Prostate gland (tissue), 2 donors: ENCODE results near the gene GNAI2. TPM values are rescaled to one million over a fixed set of nuclear protein-coding genes. Genes with fewer than 3 reads are reported as not detected.

ENCODE experiments used
- DNase-seq: peaks from one replicate; pipeline ENCODE4 v3.0.0-alpha.2; 2019; ENCODE audit warnings: low spot score
- H3K27ac ChIP-seq, 2 donors: fragments of 200-600 bp; sonication (generic); 2 replicates each; pipeline ENCODE4 v1.5.1; 2017 to 2019
- H3K27me3 ChIP-seq: fragments of 200-600 bp; sonication (generic); replicated peaks from 2 replicates; pipeline ENCODE4 v1.5.1; 2019; ENCODE audit not compliant: insufficient read depth
- H3K36me3 ChIP-seq, 2 donors: fragments of 200-600 bp; sonication (generic); 1 replicate in 1 of 2; 2 replicates in 1 of 2; pipeline versions ENCODE4 v1.5.1 to v1.8.1; 2017 to 2019
- H3K4me1 ChIP-seq: fragments of 200-600 bp; sonication (generic); replicated peaks from 2 replicates; pipeline ENCODE4 v1.5.1; 2019
- H3K4me3 ChIP-seq, 2 donors: fragments of 200-600 bp; sonication (generic); 2 replicates each; pipeline ENCODE4 v1.5.1; 2017 to 2019
- H3K9me3 ChIP-seq: fragments of 200-600 bp; sonication (generic); 2 replicates; pipeline ENCODE4 v1.5.1; 2017
- POLR2A ChIP-seq: fragments of 450-650 bp; IDR thresholded peaks from one replicate; pipeline ENCODE4 v1.6.1; 2016; ENCODE audit warnings: antibody characterized with exemption, mild to moderate bottlenecking
- POLR2AphosphoS5 ChIP-seq: sonication (generic); formaldehyde crosslinking; IDR thresholded peaks from one replicate; pipeline ENCODE4 v1.6.1; 2017; ENCODE audit warnings: antibody characterized with exemption
- WGBS: methylation state at CpG from one replicate; pipeline ENCODE4 v1.1.5; 2018; 5-methylcytosine and 5-hydroxymethylcytosine counted together
- intact Hi-C: fragments of 100-400 bp; cut with DNase I; formaldehyde crosslinking; loops from one replicate; pipeline ENCODE4 v1.14.2; 2022
- total RNA-seq, 2 donors: library from RNA; depleted of rRNA; stranded (reverse); fragments of >200 nt; gene quantifications; one replicate each; pipeline ENCODE4 v1.1.0, GENCODE V29; 2016
- TF ChIP-seq, protein P1 (sequence below), 4 experiments: fragments of 200-600 bp in 2 of 4; fragments of 450-650 bp in 2 of 4; sonication (generic) in 2 of 4; IDR thresholded peaks; 1 replicate in 3 of 4; 2 replicates in 1 of 4; pipeline ENCODE4 v1.5.1; 2016 to 2019; ENCODE audit warnings: antibody characterized with exemption in 4 of 4, mild to moderate bottlenecking in 2 of 4, moderate library complexity in 2 of 4

The GNAI2 gene
- total RNA-seq, 2 donors from 2014 or later, result 118 to 301 TPM

DNA sequence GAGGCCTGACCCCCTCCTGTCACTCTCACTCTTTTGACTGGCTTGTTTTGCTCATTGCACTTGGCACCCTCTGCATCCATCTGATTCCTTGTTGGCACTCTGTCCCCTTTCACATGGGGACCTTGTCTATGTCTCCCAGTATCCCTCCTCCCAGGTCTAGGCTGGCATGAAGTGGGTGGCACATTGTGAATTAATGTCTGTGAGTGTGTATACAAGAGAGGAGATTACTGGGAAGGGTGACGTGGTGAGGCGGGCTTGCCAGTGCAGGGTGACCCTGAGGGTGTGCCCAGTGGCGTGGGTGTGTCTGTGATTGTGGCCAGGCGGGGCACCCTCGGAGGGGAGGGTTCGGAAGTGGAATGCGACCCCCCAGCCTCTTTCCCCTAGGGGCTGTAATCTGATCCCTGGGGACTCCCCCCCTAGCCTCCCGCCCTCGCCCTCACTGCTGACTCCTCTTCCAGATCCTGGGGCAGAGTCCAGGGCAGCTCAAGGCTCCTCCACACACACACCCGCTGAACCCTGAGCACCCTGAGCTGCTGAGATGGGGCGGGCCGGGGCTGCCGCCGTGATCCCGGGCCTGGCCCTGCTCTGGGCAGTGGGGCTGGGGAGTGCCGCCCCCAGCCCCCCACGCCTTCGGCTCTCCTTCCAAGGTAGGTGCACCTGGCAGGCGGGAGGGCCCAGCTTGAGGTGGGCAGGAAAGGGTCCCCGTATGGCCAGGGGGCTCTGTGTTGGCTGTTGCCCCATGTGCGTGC lies 32.9 kb downstream of the GNAI2 start, which contains the start of gene SEMA3B:
SEMA3B (plus strand) TSS at position 445 of the 749 bp plus-strand sequence; CDS start at position 539, 94 bp downstream.
- H3K9me3 ChIP-seq, result no peaks in the 10 kb centered on the region
- TF ChIP-seq POLR2AphosphoS5, result peak; percentile 61
- TF ChIP-seq, protein P1, sequence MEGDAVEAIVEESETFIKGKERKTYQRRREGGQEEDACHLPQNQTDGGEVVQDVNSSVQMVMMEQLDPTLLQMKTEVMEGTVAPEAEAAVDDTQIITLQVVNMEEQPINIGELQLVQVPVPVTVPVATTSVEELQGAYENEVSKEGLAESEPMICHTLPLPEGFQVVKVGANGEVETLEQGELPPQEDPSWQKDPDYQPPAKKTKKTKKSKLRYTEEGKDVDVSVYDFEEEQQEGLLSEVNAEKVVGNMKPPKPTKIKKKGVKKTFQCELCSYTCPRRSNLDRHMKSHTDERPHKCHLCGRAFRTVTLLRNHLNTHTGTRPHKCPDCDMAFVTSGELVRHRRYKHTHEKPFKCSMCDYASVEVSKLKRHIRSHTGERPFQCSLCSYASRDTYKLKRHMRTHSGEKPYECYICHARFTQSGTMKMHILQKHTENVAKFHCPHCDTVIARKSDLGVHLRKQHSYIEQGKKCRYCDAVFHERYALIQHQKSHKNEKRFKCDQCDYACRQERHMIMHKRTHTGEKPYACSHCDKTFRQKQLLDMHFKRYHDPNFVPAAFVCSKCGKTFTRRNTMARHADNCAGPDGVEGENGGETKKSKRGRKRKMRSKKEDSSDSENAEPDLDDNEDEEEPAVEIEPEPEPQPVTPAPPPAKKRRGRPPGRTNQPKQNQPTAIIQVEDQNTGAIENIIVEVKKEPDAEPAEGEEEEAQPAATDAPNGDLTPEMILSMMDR (IDR thresholded peaks at IDR 0.05), result no peak
- TF ChIP-seq POLR2A, result peak; percentile 65

DNA sequence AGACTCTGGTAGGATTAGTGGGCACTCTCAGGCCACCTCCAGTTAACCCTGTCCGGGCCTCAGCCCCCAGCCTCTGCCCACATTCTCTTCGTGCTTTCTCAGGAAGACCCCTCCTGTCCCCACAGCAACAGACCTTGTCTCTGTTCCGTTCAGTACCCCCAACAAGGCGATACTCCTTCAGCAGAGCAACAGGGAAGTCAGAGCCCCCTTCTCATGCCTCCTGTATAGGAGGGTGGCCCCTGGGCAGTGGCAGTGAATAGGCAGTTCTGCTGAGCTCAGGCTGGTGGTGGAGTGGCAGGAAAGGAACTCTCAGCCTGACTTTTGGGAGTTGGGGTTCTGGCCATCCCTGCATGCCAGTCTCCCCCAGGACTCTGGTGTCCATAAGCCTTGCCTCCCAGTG lies 33.5 kb downstream of the GNAI2 start:
- Histone ChIP-seq H3K27ac (peak overlapping the region; percentile 62 to 75), H3K4me1 (peaks cover 18% of the 10 kb centered on the region), H3K9me3 (no peaks in the 10 kb centered on the region), H3K36me3 (no peaks in the 10 kb centered on the region), H3K27me3 (no peaks in the 10 kb centered on the region), H3K4me3 (peak overlapping the region in 1 of 2 donors; percentile 6)
- DNase-seq, result no peak
- TF ChIP-seq POLR2AphosphoS5 (no peak), POLR2A (no peak)
- TF ChIP-seq, protein P1 (IDR thresholded peaks at IDR 0.05), result no peak
- WGBS, result 39% methylated on average over 4 of the region's 4 CpGs
- intact Hi-C loops, result no loop called here

More for the DNA sequence above, 32.9 kb downstream of the GNAI2 start, which contains the start of gene SEMA3B:
- no peaks in the 10 kb centered on the region for H3K27me3 ChIP-seq
- 24% methylated on average over 21 of the region's 21 CpGs for WGBS
- H3K4me1 ChIP-seq, result peaks cover 18% of the 10 kb centered on the region
- intact Hi-C loops, result no loop called here
- H3K27ac ChIP-seq, result peak within 1 kb of the TSS; percentile 80 to 81
- peak within 1 kb of the TSS; percentile 6 to 17 for H3K4me3 ChIP-seq
- peak; percentile 66 for DNase-seq
- no peaks in the 10 kb centered on the region for H3K36me3 ChIP-seq

- intact Hi-C loops, result no loop called here
- Histone ChIP-seq H3K9me3 (no peaks in the 10 kb centered on the region), H3K4me3 (no peak overlapping the region), H3K27me3 (no peaks in the 10 kb centered on the region), H3K27ac (peak overlapping the region in 1 of 2 donors; percentile 62), H3K4me1 (peaks cover 18% of the 10 kb centered on the region), H3K36me3 (no peaks in the 10 kb centered on the region)
- WGBS, result 58% methylated on average over 5 of the region's 8 CpGs
- TF ChIP-seq POLR2AphosphoS5 (no peak), POLR2A (no peak)
- TF ChIP-seq, protein P1 (IDR thresholded peaks at IDR 0.05), result no peak
- no peak for DNase-seq
Observed at GRCh38 chr3:50269977-50270413, 34.0 kb downstream of the GNAI2 start.

DNA sequence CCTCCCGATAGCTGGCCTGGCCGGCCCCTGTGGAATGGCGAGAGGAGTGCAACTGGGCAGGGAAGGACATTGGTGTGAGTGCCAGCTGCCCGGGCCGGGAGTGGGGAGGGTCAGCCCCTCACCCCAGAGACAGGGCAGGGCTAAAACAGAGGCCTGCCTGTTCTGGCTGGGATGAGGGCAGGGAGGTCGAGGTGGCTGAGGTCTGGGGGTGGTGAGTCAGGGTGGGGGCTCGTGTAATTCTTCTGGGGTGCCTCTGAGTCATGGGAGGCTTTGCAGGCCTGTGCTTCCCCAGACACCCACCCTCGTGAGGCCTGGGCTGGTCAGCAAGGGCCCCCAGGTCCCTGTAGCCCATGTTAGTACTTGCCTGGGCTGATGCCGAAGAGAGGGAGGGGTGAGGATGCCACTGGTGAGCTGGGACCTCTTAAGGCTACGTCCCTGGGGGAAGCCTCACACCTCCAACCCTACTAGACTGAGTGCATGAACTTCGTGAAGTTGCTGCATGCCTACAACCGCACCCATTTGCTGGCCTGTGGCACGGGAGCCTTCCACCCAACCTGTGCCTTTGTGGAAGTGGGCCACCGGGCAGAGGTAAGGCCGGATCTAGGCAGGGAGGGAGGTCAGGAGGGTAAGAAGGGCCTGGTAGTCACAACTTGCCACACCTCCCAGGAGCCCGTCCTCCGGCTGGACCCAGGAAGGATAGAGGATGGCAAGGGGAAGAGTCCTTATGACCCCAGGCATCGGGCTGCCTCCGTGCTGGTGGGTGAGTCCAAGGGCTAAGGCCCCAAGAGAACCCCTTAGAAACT lies 34.6 kb downstream of the GNAI2 start:
- intact Hi-C loops, result no loop called here
- 71% methylated on average over 19 of the region's 19 CpGs for WGBS
- Histone ChIP-seq H3K4me1 (peaks cover 18% of the 10 kb centered on the region), H3K36me3 (no peaks in the 10 kb centered on the region), H3K4me3 (no peak overlapping the region), H3K9me3 (no peaks in the 10 kb centered on the region), H3K27me3 (no peaks in the 10 kb centered on the region), H3K27ac (peak overlapping the region in 1 of 2 donors; percentile 62)
- DNase-seq, result no peak
- TF ChIP-seq POLR2A (no peak), POLR2AphosphoS5 (no peak)
- TF ChIP-seq, protein P1 (IDR thresholded peaks at IDR 0.05), result no peak
